Activated CD4-positive, alpha-beta memory T cell treated with anti-CD3 and anti-CD28 coated beads for 36 hours (primary cell): ENCODE measurements around the gene RMND5A. TPM values are rescaled to one million over a fixed set of nuclear protein-coding genes. Genes with fewer than 3 reads are reported as not detected.
"Not testable (repeated sequence)": the region's sequence is repeated elsewhere in the genome, so short reads cannot be mapped to it uniquely, and the experiment has no call there.

Experiments
- CTCF ChIA-PET: fragments of 350-600 bp; sonication (Branson Sonifier 250); formaldehyde crosslinking; loops from one replicate; lab custom pipeline; 2021; ENCODE audit warnings: antibody characterized with exemption, inconsistent platforms; lab: Charles Lee
- POLR2A ChIA-PET: fragments of 350-600 bp; sonication (Branson Sonifier 250); formaldehyde crosslinking; loops from one replicate; lab custom pipeline; 2021; ENCODE audit warnings: antibody characterized with exemption; lab: Charles Lee
- DNase-seq: peaks from one replicate; pipeline ENCODE4 v3.0.0-alpha.2; 2020
- H3K27ac Mint-ChIP-seq: one replicate; pipeline ENCODE4 v1.8.0; 2021; ENCODE audit warnings: mixed read lengths
- H3K27me3 Mint-ChIP-seq: one replicate; pipeline ENCODE4 v1.8.0; 2021; ENCODE audit warnings: mixed read lengths
- H3K36me3 Mint-ChIP-seq: one replicate; pipeline ENCODE4 v1.8.0; 2021; ENCODE audit warnings: mixed read lengths
- H3K4me1 Mint-ChIP-seq: one replicate; pipeline ENCODE4 v1.8.0; 2021; ENCODE audit warnings: low read depth, mixed read lengths
- H3K4me3 Mint-ChIP-seq: one replicate; pipeline ENCODE4 v1.8.0; 2021; ENCODE audit warnings: mild to moderate bottlenecking, mixed read lengths
- H3K9me3 Mint-ChIP-seq: one replicate; pipeline ENCODE4 v1.8.0; 2021; ENCODE audit warnings: mixed read lengths
- intact Hi-C: fragments of 100-400 bp; cut with micrococcal nuclease; formaldehyde crosslinking; loops from one replicate; pipeline ENCODE4 v1.15.1; 2023
- total RNA-seq, 2 experiments: library from RNA; stranded (reverse); gene quantifications; one replicate each; pipeline ENCODE4 v1.2.3, GENCODE V29; 2021

Gene RMND5A
- total RNA-seq, 2 experiments from 2014 or later = 30.1 to 32.8 TPM

DNA sequence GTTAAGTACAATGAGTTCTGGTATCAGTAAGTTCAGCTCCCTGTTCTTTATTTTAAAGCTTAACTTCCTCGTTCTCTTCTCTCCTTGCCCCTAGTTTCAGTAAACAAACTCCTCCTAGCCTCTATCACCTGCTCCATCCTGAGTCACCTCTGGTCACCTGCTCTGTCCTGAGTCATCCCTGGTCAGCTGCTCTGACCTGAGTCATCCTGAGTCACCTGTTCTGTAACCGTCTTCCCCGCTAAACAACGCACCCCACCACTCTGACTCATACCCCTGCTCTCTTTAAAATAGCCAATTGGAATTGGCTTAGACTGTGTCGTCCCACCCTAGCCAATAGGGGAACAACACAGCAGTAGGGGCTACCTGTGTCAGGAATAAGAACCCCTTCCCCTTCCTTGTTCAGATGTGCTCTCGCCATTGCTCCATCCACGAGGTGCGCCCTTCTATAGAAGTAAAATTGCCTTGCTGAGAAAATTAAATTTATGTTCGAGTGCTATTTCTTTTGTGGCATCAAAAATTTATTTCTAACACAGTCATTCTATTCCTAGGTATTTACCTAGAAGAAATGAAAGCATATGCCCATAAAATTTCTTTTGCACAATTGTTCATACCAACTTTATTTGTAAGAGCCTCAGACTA is 24.9 kb upstream of the RMND5A start:
- ChIA-PET POLR2A (no interaction called here), CTCF (no interaction called here)
- DNase-seq = peak; percentile 31
- H3K9me3 Mint-ChIP-seq = peaks cover 13% of the 10 kb centered on the region
- no peak overlapping the region for H3K4me3 Mint-ChIP-seq
- intact Hi-C loops = no loop called here
- H3K4me1 Mint-ChIP-seq = peaks cover 10% of the 10 kb centered on the region
- no peak overlapping the region for H3K27ac Mint-ChIP-seq
- no peaks in the 10 kb centered on the region for H3K27me3 Mint-ChIP-seq
- peaks cover 8% of the 10 kb centered on the region for H3K36me3 Mint-ChIP-seq

DNA sequence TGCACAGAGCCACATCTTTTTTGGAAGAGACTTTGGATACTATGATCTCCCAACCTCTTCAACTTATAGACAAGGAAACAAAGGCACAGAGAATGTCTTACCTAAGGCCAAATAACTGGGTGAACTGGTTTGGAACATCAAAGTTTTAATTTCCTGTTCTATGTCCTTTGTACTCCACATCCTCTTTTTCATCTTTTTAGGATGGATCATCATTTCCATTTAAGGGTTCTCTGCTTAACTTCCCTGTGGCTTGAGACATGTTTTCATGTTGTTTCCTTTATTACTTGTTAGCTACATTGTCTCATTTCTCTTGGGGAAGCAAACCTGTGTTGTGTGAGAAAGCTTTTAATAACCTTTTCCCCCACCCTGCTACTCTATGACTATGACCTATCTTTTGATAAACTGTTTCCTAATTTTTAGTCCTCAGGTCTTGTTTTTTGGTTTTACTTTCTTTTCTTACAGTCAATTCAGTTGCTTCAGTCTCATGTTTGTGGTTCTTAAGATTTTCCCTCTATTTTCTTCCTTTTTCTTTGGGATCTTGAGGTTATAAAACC is 22.5 kb upstream of the RMND5A start:
- DNase-seq = no peak
- H3K27me3 Mint-ChIP-seq = no peaks in the 10 kb centered on the region
- ChIA-PET POLR2A (no interaction called here), CTCF (interaction anchor here (0.6 kb wide), 1 partner anchor 1026 kb away, joined by 3 read pairs; no protein-coding TSS in a partner anchor)
- peaks cover 10% of the 10 kb centered on the region for H3K4me1 Mint-ChIP-seq
- H3K9me3 Mint-ChIP-seq = peaks cover 13% of the 10 kb centered on the region
- H3K4me3 Mint-ChIP-seq = no peak overlapping the region
- peak overlapping the region; percentile 25 for H3K27ac Mint-ChIP-seq
- peaks cover 8% of the 10 kb centered on the region for H3K36me3 Mint-ChIP-seq
- intact Hi-C loops = no loop called here

DNA sequence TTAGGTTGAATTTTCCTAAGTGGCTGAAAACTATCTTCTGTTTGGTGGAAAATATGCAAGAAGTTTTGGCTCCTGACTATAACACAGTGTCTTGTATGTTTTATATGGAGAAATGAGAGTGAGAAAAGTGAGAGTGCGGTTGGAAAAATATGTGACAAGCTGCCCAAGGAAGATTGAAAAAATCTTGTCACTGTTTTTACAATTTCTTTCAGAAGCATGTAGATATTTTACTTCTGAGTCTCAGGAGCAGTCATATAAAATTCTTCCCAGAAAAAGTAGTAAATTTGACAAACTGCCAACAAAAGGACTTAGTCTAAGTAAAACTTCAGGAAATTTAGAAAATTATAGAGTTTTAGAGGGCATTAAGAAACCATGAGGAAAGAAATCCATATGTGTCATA is 19.4 kb upstream of the RMND5A start:
- peaks cover 4% of the 10 kb centered on the region for H3K9me3 Mint-ChIP-seq
- peaks cover 2% of the 10 kb centered on the region for H3K27me3 Mint-ChIP-seq
- H3K4me3 Mint-ChIP-seq = no peak overlapping the region
- CTCF ChIA-PET = no interaction called here
- POLR2A ChIA-PET = no interaction called here
- H3K36me3 Mint-ChIP-seq = no peaks in the 10 kb centered on the region
- intact Hi-C loops = no loop called here
- no peak overlapping the region for H3K27ac Mint-ChIP-seq
- H3K4me1 Mint-ChIP-seq = peaks cover 10% of the 10 kb centered on the region
- DNase-seq = no peak

DNA sequence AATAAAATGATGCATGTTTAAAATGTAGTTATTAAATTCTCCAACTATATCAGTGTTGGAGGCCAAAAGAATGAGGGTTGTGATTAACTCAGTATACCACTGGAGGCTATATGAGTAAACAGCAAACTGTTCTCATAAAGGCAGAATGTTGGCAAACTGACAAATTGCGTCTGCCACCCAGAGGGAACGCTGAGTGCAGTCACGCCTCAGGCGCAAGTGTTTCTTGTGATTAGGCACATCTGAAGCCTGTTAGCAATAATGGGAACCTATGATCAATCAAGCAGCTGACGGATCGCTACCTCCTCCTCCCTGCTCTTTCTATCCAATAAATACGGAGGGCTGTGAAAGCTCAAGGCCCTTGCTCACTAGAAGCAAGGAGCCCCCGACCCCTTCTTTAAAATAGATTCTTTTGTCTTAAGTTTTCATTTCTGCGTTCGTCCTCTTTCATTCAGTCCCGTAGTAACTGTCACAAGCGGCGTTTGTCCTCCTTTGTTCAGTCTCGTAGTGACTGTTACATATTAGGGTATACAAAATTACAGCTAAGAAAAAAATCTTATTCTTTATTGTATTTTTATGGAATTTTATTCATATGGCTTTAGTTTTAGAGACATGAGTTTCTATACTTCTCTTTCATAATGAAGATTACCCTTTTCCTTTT is 16.3 kb upstream of the RMND5A start:
- intact Hi-C loops = no loop called here
- DNase-seq = no peak
- Mint-ChIP-seq H3K9me3 (peaks cover 3% of the 10 kb centered on the region), H3K4me1 (no peaks in the 10 kb centered on the region), H3K27ac (no peak overlapping the region), H3K4me3 (no peak overlapping the region), H3K36me3 (no peaks in the 10 kb centered on the region), H3K27me3 (peaks cover 3% of the 10 kb centered on the region)
- POLR2A ChIA-PET = no interaction called here
- CTCF ChIA-PET = no interaction called here

DNA sequence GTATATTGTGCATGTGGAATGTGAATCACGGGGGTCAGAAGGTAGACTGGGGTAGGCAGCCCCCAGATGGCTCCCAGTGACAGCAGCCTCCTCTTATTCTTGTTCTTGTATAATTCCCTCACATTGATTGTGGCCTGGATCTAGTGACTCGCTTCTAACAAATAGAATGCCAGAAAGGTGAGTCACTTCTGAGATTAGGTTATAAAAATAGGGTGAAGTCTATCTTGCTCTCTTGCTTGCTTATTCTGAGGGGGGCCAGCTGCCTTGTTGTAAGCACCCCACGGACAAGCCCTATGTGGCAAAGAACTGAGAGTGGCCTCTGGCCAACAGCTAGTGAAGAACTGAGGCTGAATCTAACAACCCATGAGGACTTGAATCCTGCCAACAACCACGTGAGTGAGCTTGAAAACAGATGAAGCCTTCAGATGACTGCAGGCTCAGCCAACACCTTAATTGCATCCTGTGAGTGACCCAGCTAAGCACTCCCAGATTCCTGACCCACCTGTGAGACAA is 15.6 kb upstream of the RMND5A start:
- Mint-ChIP-seq H3K36me3 (no peaks in the 10 kb centered on the region), H3K4me3 (no peak overlapping the region), H3K9me3 (peaks cover 3% of the 10 kb centered on the region), H3K4me1 (no peaks in the 10 kb centered on the region), H3K27me3 (peaks cover 3% of the 10 kb centered on the region), H3K27ac (no peak overlapping the region)
- POLR2A ChIA-PET = no interaction called here
- CTCF ChIA-PET = no interaction called here
- no peak for DNase-seq
- intact Hi-C loops = no loop called here

DNA sequence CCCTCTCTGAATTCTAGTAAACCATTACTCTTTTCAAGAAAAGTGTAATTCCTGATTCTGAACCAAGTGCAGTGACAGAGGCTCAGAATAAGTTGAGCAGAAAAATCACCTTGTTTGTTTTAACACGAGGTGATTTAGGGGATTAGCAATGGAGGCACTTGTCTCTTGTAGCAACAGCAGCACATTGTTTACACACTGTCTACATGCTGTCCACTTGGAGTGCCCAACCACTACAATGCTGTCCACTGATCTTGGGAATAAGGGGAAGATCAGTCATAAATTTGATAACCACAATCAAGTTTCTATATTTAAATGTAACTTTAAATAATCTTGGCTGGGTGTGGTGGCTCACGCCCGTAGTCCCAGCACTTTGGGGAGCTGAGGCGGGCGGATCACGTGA is 13.9 kb upstream of the RMND5A start:
- peaks cover 4% of the 10 kb centered on the region for H3K27me3 Mint-ChIP-seq
- no peak for DNase-seq
- no peaks in the 10 kb centered on the region for H3K4me1 Mint-ChIP-seq
- no peak overlapping the region for H3K4me3 Mint-ChIP-seq
- peaks cover 3% of the 10 kb centered on the region for H3K36me3 Mint-ChIP-seq
- no peak overlapping the region for H3K27ac Mint-ChIP-seq
- peaks cover 3% of the 10 kb centered on the region for H3K9me3 Mint-ChIP-seq
- ChIA-PET CTCF (no interaction called here), POLR2A (no interaction called here)
- intact Hi-C loops = no loop called here

DNA sequence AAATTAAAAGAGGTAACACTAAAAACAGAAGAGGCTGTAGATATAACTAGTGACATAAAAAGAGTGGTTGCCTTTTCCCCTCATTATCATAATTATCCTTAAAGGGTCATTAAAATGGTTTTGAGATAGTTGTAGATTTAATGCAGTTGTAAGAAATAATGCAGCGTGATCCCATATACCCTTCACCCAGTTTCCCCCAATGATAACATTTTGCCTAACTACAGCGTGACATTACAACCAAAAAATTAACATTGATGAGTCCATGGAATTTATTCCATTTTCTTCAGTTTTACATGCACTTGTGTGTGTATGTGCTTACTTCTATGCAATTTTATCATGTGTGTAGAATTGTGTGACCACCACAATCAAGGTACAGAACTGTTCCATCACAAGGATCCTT is 13.2 kb upstream of the RMND5A start:
- H3K27ac Mint-ChIP-seq = no peak overlapping the region
- peaks cover 3% of the 10 kb centered on the region for H3K36me3 Mint-ChIP-seq

DNA sequence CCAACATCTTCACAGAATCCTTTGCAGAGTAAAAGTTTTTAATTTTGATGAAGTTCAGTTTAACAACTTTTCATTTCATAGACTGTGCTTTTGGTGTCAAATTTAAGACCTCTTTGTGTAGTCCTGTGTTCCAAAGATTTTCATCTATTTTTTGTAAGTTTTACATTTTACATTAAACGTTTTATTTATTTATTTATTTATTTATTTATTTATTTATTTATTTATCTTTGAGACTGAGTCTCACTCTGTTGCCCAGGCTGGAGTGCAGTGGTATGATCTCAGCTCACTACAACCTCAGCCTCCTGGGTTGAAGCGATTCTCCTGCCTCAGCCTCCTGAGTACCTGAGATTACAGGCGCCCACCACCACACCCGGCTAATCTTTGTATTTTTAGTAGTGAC is 12.0 kb upstream of the RMND5A start:
- H3K4me1 Mint-ChIP-seq, POLR2A ChIA-PET, H3K4me3 Mint-ChIP-seq, H3K27ac Mint-ChIP-seq, H3K27me3 Mint-ChIP-seq, intact Hi-C loops, CTCF ChIA-PET, DNase-seq, H3K36me3 Mint-ChIP-seq, H3K9me3 Mint-ChIP-seq: not testable (repeated sequence)

More for the DNA sequence above, 13.2 kb upstream of the RMND5A start:
- POLR2A ChIA-PET = no interaction called here
- DNase-seq = no peak
- Mint-ChIP-seq H3K9me3 (peaks cover 3% of the 10 kb centered on the region), H3K4me3 (no peak overlapping the region), H3K27me3 (peaks cover 4% of the 10 kb centered on the region), H3K4me1 (no peaks in the 10 kb centered on the region)
- CTCF ChIA-PET = no interaction called here
- intact Hi-C loops = no loop called here

DNA sequence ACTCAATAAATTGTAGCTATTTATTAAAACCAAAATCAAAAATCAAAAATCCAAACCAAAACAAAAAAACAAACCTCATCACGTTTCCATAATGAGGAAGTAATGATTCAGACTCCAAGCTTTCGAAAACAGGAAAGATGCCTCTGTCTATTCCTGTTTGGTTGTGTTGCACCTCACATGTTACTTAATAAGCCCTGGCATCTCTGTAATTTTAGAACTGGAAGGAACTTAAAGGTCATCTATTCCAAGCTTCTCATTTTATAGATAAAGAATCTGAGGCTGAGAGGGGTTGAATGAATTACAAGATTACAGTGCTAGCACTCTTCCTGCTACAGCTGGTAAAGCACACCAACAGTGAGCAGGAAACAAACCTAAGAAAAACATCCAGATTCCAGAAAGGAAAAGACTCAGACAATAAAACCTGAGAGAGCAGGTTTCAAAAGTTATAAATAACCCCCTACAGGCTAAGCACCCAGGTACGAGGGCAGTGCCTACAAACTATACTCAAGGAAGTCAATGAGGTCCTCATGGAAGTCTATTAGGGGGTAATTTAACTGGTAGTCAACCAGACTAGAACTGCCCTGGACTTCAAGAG is 5.4 kb upstream of the RMND5A start:
- H3K36me3 Mint-ChIP-seq, POLR2A ChIA-PET, H3K27me3 Mint-ChIP-seq, intact Hi-C loops, H3K4me1 Mint-ChIP-seq, H3K4me3 Mint-ChIP-seq, H3K27ac Mint-ChIP-seq, DNase-seq, H3K9me3 Mint-ChIP-seq, CTCF ChIA-PET: not testable (repeated sequence)

DNA sequence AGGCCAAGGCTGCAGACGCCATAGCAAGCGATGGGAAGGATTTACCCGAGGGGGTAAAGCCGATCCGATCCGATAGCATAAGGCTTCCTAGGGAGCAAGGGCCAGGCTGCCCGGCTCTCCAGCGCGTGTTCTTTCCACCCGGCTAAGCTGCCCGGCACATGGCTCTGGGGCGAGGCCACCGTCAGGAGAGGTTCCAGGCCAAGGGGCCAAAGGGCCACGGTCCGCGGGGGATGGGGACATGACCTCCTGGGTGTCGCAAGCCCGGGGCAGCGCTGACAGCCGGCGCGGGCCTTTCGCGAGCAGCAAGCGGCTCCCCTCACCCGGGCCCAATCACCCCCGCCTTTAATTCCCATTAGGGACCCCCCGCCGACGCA is 841 bp upstream of the RMND5A start:
- intact Hi-C loops, H3K4me3 Mint-ChIP-seq, DNase-seq, H3K4me1 Mint-ChIP-seq, H3K36me3 Mint-ChIP-seq, CTCF ChIA-PET, H3K27ac Mint-ChIP-seq, POLR2A ChIA-PET, H3K9me3 Mint-ChIP-seq, H3K27me3 Mint-ChIP-seq: not testable (repeated sequence)

DNA sequence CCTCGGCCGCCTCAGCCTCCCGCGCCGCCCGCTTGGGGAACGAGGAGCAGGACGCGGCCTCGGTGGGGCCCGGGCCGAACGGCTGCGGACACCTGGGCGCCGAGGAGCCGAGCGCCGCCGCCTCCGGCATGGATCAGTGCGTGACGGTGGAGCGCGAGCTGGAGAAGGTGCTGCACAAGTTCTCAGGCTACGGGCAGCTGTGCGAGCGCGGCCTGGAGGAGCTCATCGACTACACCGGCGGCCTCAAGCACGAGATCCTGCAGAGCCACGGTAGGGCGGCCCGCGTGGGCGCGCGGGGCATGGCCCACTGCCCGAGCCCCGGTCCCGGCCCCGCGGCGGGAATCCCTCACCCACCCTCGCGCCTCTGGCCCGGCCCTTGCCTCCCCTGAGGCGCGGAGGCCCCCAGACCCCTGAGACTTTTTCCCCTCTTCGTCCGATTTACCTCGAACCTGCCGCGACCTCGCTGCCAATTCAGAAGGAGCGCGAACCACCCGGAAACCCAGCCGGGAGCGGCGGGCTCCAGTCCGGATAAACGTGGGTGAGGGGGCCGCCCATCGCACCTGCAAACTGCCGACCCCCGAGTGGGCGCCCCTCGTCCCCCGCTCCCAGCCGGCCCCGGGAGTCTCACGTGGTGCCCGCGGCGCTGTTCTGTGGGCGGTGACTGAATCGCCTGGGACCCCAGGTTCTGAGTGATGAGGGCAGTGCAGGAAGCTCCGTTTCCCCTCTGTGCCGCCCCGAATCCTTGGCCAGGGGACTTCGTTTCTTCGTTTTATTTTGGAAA is 639 bp downstream of the RMND5A start:
- intact Hi-C loops, H3K9me3 Mint-ChIP-seq, CTCF ChIA-PET, H3K4me1 Mint-ChIP-seq, H3K27me3 Mint-ChIP-seq, H3K36me3 Mint-ChIP-seq, POLR2A ChIA-PET: not testable (repeated sequence)
- DNase-seq = peak; percentile 68
- peak overlapping the region; percentile 84 for H3K27ac Mint-ChIP-seq
- peak overlapping the region; percentile 74 for H3K4me3 Mint-ChIP-seq

DNA sequence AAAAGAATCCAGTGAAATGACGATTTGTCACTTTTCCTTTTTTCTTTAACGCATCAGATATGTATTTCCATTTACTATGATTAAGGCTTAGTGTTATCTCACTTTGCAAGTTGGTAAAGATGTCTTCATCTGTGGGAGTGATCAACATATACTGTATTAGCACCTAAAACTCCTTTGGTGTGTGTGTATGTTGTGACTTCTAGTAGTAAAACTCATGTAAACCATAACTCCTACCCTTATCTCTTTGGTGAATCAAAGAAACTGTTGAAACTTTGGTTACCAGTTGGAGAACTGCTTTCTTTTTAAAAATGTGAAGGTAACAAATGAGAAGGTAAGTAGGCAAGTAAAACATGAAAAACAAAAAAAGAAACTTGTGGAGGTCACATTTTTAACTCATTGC is 5.6 kb downstream of the RMND5A start:
- H3K4me1 Mint-ChIP-seq, DNase-seq, POLR2A ChIA-PET, H3K4me3 Mint-ChIP-seq, intact Hi-C loops, H3K9me3 Mint-ChIP-seq, H3K27ac Mint-ChIP-seq, H3K27me3 Mint-ChIP-seq, CTCF ChIA-PET, H3K36me3 Mint-ChIP-seq: not testable (repeated sequence)
